ENCODE measurements around the gene LMF2. TPM values are rescaled to one million over a fixed set of nuclear protein-coding genes. Genes with fewer than 3 reads are reported as not detected.

The LMF2 gene
- total and polyA plus RNA-seq, 2 of the 8 experiments (the other 6 are each of a cell fraction or from before 2014, with no cell fraction given): 34.3 to 62.9 TPM

DNA sequence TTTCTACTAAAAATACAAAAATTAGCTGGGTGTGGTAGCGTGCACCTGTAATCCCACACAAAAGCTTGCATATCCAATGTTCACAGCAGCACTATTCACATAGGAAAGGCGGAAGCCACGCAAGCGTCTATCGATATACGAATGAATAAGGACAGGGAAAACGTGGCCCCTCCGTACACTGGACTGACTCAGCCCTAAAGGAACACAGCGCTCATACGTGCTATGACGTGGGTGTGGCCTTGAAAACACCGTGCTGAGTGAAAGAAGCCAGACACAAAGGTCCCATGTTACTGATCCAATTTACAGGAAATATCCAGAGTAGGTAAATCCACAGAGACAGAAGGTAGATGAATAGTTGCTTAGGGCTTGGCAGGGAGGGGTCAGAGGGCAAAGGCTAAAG, 7.0 kb downstream of the LMF2 start:
- Histone ChIP-seq H3K23me2 (ENCODE audit: low read depth, low read length) (no peaks in the 10 kb centered on the region), H2BK5ac (ENCODE audit: low read depth, low read length) (no peak overlapping the region), H2AK5ac (ENCODE audit: low read depth, low read length) (no peak overlapping the region), H2BK12ac (ENCODE audit: low read depth, low read length) (no peak overlapping the region), H2BK20ac (ENCODE audit: low read length) (no peak overlapping the region), H3K27me3 (replicated peaks in 1 of 4; ENCODE audit: control insufficient read depth in 3 of 4, extremely low read depth in 1 of 4, insufficient read depth in 3 of 4, low read length in 3 of 4) (no peaks in the 10 kb centered on the region), H4K20me1 (replicated peaks in 1 of 2; ENCODE audit: control insufficient read depth in 1 of 2, insufficient read depth in 2 of 2, low read length in 2 of 2) (peaks cover 0 to 4% of the 10 kb centered on the region in 2 experiments), H3K23ac (ENCODE audit: insufficient read length) (no peak overlapping the region), H3K18ac (ENCODE audit: extremely low read depth, low read length) (no peak overlapping the region), H3K4me2 (ENCODE audit: insufficient read depth in 1 of 2, low read depth in 2 of 2, low read length in 2 of 2) (no peak overlapping the region), H3K9me3 (ENCODE audit: insufficient read depth in 2 of 2, low read depth in 1 of 2, low read length in 1 of 2) (no peaks in the 10 kb centered on the region), H3K36me3 (ENCODE audit: control insufficient read depth in 2 of 4, insufficient read depth in 4 of 4, low read length in 3 of 4) (peaks cover 0 to 8% (median 0%) of the 10 kb centered on the region in 4 experiments; a peak in 2 of 8 replicates), H4K91ac (replicated peaks; ENCODE audit: insufficient read length, low read length) (no peak overlapping the region), H3K27ac (ENCODE audit: low read depth, low read length) (no peak overlapping the region), H4K5ac (ENCODE audit: insufficient read length, low read depth, low read length) (no peak overlapping the region), H3K56ac (replicated peaks; ENCODE audit: insufficient read length, low read depth, low read length) (no peak overlapping the region), H4K8ac (ENCODE audit: extremely low read depth, insufficient read depth, low read length) (no peak overlapping the region), H2AFZ (ENCODE audit: low read length) (no peak overlapping the region), H3K79me1 (ENCODE audit: low read depth, low read length) (no peaks in the 10 kb centered on the region), H3K4me1 (replicated peaks in 1 of 4; ENCODE audit: control insufficient read depth in 3 of 4, insufficient read depth in 4 of 4, low read length in 3 of 4) (peaks cover 0 to 3% (median 0%) of the 10 kb centered on the region in 4 experiments; a peak in 2 of 7 replicates), H3K79me2 (ENCODE audit: control insufficient read depth in 1 of 2, insufficient read depth in 2 of 2, low read length in 2 of 2) (no peaks in the 10 kb centered on the region), H3K9ac (replicated peaks in 1 of 4; ENCODE audit: extremely low read depth in 1 of 4, low read depth in 3 of 4, low read length in 3 of 4) (no peak overlapping the region), H3K4me3 (ENCODE audit: extremely low read depth in 1 of 4, insufficient read depth in 2 of 4, low read depth in 3 of 4, low read length in 4 of 4) (no peak overlapping the region), H3K14ac (ENCODE audit: insufficient read length) (no peak overlapping the region), H3K4ac (replicated peaks; ENCODE audit: insufficient read length, low read depth, low read length) (no peak overlapping the region), H2BK120ac (replicated peaks; ENCODE audit: low read depth, low read length) (no peak overlapping the region), H2BK15ac (ENCODE audit: low read length) (no peak overlapping the region)
- POLR2A ChIA-PET (ENCODE audit: partially characterized antibody): interaction anchor here (3.4 kb wide), 1 partner anchor 16 kb away, joined by 21 read pairs; no protein-coding TSS in a partner anchor
- FAIRE-seq (no peak), DNase-seq (ENCODE audit: low read depth in 1 of 2, low spot score in 2 of 2) (no peak)
- 95% methylated on average over 12 of the region's 12 CpGs; no CpG with 5 or more reads in 1 of the 2 experiments for WGBS, 2 experiments (ENCODE audit: extremely low coverage in 1 of 2, insufficient coverage in 1 of 2, insufficient read length in 1 of 2, insufficient replicate concordance in 2 of 2, low coverage in 1 of 2, low lambda C conversion rate in 2 of 2, missing lambda C conversion rate in 1 of 2)
- CTCF ChIA-PET (ENCODE audit: partially characterized antibody): interaction anchor here (0.6 to 1.5 kb wide), 3 partner anchors 11 to 34 kb away, joined by 3 to 5 read pairs (median 4); no protein-coding TSS in a partner anchor
- TF ChIP-seq SP2 (IDR thresholded peaks at IDR 0.05; ENCODE audit: low read length) (no peak), CHD2 (IDR thresholded peaks at IDR 0.05; ENCODE audit: low read length) (no peak), EZH2 (IDR thresholded peaks at IDR 0.05; ENCODE audit: low read depth, low read length, severe bottlenecking) (no peak), CEBPB (IDR thresholded peaks at IDR 0.05; ENCODE audit: low read depth, low read length) (no peak), SAP30 (IDR thresholded peaks at IDR 0.05; ENCODE audit: insufficient read depth, insufficient replicate concordance, low read length) (no peak), SUZ12 (IDR thresholded peaks at IDR 0.05; ENCODE audit: low read length) (no peak), SIN3A (conservative IDR thresholded peaks at IDR 0.05 in 1 of 2, IDR thresholded peaks at IDR 0.05 in 1 of 2; ENCODE audit: low read depth in 1 of 2, low read length in 2 of 2) (no peak), CTBP2 (IDR thresholded peaks at IDR 0.05; ENCODE audit: borderline replicate concordance, insufficient read depth, insufficient read length, low read length) (no peak), TBP (IDR thresholded peaks at IDR 0.05; ENCODE audit: low read depth, low read length) (no peak), RFX5 (IDR thresholded peaks at IDR 0.05; ENCODE audit: borderline replicate concordance, low read depth, low read length) (no peak), CBX5 (IDR thresholded peaks at IDR 0.05; ENCODE audit: low read depth, low read length) (no peak), JUND (IDR thresholded peaks at IDR 0.05; ENCODE audit: low read length) (no peak), USF2 (IDR thresholded peaks at IDR 0.05; ENCODE audit: low read length) (no peak)

Measured in H1 (cell line).